Lower lobe of right lung (tissue), 2 donors: ENCODE results near the gene WIPF3. TPM values are rescaled to one million over a fixed set of nuclear protein-coding genes. Genes with fewer than 3 reads are reported as not detected.

Experiments
- ATAC-seq, 2 donors: fragments of 200-7000 bp; cut with Tn5 transposase; one replicate each; pipeline ENCODE4 v1.9.1; 2020 to 2022; ENCODE audit warnings: mild to moderate bottlenecking in 2 of 2, moderate library complexity in 2 of 2
- DNase-seq: peaks from one replicate; pipeline ENCODE4 v3.0.0-alpha.2; 2020
- H3K27ac ChIP-seq: fragments of 200-600 bp; one replicate; pipeline ENCODE4 v1.8.0; 2022
- H3K27me3 ChIP-seq: fragments of 200-600 bp; one replicate; pipeline ENCODE4 v1.8.0; 2022; ENCODE audit warnings: low read depth
- H3K36me3 ChIP-seq: fragments of 200-600 bp; one replicate; pipeline ENCODE4 v1.8.0; 2022; ENCODE audit warnings: mild to moderate bottlenecking
- H3K4me1 ChIP-seq: fragments of 200-600 bp; one replicate; pipeline ENCODE4 v1.8.0; 2022
- H3K4me3 ChIP-seq: fragments of 200-600 bp; one replicate; pipeline ENCODE4 v1.8.0; 2022; ENCODE audit warnings: mild to moderate bottlenecking
- H3K9me3 ChIP-seq: fragments of 200-600 bp; one replicate; pipeline ENCODE4 v1.8.0; 2022
- intact Hi-C: fragments of 100-400 bp; cut with DNase I; formaldehyde crosslinking; loops from one replicate; pipeline ENCODE4 v1.11.0; 2022
- total RNA-seq: library from RNA; stranded (reverse); fragmentation: NEBNext Ultra II Directional; extraction: Animal tissue kit (Norgen Biotek cat#: 25700); gene quantifications from one replicate; pipeline ENCODE4 v1.2.1, GENCODE V29; 2021
- TF ChIP-seq, protein P1 (sequence below): fragments of 200-600 bp; IDR thresholded peaks from one replicate; pipeline ENCODE4 v1.8.0; 2022; ENCODE audit warnings: antibody characterized with exemption, mild to moderate bottlenecking
- donor health status: DM: no; HTN: yes; CAD: no; lungs with severe emphysema.

WIPF3 gene
- total RNA-seq, 1 donor from 2014 or later, result 0.95 TPM

DNA sequence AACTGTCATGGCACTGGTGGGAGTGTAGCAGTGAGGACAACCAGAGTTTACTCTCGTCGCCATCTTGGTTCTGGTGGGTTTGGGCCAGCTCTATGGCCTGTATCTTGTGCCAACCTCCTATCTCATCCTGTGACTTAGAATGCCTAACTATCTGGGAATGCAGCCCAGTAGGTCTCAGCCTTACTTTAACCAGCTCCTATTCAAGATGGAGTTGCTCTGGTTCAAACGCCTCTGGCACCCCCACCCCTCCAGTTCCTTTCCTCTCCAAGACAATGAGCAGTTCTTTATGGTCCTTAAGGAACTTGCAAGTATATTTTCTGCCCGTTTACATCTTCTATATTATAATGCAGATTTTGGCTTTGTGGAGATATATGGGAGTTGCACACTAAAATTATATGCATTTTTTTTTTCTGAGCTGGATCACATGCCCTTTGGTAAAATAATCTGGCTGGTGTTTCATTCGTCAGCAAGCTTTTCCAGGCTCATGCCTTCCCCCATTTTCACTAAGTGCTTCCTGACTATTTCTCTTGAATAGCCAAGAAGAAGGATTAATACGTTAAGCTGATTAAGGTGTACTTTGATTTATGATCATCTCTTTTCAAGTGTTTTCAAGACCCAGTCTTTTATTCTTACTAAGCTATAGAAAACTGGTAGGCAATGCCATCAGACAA is 11.2 kb upstream of the WIPF3 start:
- Histone ChIP-seq H3K27me3 (no peaks in the 10 kb centered on the region), H3K36me3 (no peaks in the 10 kb centered on the region), H3K9me3 (no peaks in the 10 kb centered on the region), H3K4me1 (no peaks in the 10 kb centered on the region), H3K4me3 (no peak overlapping the region), H3K27ac (no peak overlapping the region)
- TF ChIP-seq, protein P1, sequence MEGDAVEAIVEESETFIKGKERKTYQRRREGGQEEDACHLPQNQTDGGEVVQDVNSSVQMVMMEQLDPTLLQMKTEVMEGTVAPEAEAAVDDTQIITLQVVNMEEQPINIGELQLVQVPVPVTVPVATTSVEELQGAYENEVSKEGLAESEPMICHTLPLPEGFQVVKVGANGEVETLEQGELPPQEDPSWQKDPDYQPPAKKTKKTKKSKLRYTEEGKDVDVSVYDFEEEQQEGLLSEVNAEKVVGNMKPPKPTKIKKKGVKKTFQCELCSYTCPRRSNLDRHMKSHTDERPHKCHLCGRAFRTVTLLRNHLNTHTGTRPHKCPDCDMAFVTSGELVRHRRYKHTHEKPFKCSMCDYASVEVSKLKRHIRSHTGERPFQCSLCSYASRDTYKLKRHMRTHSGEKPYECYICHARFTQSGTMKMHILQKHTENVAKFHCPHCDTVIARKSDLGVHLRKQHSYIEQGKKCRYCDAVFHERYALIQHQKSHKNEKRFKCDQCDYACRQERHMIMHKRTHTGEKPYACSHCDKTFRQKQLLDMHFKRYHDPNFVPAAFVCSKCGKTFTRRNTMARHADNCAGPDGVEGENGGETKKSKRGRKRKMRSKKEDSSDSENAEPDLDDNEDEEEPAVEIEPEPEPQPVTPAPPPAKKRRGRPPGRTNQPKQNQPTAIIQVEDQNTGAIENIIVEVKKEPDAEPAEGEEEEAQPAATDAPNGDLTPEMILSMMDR, result no peak
- ATAC-seq, result no peak
- no peak for DNase-seq
- intact Hi-C loops, result no loop called here

DNA sequence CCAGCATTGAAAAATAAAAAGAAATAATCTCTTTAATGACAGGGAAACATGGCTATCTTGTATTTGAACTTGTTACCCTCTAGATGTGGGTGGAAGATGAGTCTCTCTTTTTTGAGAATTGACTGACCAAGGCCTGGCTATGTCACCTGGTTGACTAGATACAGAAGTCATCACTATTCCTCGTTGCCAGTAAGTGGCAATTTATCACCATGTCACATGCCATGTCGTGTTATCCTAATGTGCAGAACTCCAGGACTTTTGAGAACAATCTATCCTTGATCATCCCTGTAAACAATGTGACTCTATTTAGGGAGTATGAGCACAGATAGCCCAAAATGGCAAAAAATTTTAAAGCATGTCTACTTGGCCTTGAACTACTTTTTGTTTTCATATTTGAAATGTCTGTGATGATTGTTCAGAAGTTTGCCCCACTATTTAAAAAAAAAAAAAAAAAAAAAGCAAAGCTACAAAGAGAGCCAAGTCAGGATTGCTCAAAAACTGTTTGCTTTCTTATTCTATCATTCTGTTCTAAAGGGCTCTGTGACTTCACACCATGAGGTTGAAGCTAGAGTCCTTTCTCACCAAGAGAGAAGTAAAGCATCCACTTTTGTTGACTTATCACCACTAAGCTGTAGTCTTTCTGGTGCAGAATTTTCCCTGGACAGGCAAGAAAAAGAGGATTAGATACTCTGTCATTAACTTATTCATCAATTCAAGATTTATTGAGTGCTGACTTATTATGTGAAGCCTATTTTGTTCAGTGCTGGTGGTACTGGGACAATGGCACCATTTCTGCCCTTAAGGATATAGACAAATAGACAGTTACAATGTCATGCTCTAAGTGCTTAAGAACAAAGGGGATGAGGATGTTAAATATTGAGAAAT is 10.4 kb upstream of the WIPF3 start:
- no peak for DNase-seq
- ATAC-seq, result no peak
- Histone ChIP-seq H3K27me3 (no peaks in the 10 kb centered on the region), H3K36me3 (no peaks in the 10 kb centered on the region), H3K4me3 (no peak overlapping the region), H3K4me1 (no peaks in the 10 kb centered on the region), H3K9me3 (no peaks in the 10 kb centered on the region), H3K27ac (no peak overlapping the region)
- intact Hi-C loops, result no loop called here
- TF ChIP-seq, protein P1, result no peak

DNA sequence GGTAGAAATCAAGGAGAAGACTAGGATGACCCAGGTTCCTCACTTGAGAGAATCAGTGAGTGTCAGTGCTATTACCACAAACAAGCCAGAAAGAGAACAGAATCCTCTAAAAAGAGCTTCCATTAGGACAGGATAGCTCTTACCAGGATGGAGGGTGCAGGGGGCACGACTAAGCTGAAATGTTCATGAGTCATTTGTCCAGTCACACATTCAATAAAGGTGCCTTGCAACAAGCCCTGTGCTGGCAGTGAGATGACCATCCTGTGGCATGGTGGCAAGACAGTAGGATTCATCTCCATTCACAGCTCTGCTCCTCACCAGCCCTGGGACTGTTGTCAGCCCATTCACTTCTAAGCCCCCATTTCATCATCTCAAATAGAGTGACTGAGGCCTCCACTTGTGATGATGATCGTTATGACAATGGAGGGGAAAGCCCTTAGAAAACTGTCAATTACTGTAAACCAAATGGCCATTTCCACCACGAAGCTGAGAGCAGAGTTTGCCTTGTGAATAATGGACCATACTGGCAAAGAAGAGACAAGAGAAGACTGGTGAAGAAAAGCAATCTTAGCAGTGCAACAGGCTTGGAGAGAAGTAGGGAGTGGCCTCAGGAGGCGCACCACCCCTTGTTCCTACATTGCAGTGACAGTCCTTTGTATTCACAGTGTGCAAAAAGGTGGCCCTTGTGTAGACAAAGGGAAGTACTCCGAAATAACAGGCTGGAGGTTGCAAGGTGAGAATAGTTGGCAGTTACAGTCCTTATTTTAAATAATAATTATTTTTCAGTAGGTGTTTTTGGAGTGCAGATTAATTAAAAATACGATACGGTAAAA is 9.0 kb upstream of the WIPF3 start:
- intact Hi-C loops, result no loop called here
- no peak for ATAC-seq
- H3K4me1 ChIP-seq, result no peaks in the 10 kb centered on the region
- TF ChIP-seq, protein P1, result no peak
- no peak overlapping the region for H3K27ac ChIP-seq
- H3K9me3 ChIP-seq, result no peaks in the 10 kb centered on the region
- no peak overlapping the region for H3K4me3 ChIP-seq
- no peaks in the 10 kb centered on the region for H3K36me3 ChIP-seq
- no peaks in the 10 kb centered on the region for H3K27me3 ChIP-seq
- DNase-seq, result no peak

DNA sequence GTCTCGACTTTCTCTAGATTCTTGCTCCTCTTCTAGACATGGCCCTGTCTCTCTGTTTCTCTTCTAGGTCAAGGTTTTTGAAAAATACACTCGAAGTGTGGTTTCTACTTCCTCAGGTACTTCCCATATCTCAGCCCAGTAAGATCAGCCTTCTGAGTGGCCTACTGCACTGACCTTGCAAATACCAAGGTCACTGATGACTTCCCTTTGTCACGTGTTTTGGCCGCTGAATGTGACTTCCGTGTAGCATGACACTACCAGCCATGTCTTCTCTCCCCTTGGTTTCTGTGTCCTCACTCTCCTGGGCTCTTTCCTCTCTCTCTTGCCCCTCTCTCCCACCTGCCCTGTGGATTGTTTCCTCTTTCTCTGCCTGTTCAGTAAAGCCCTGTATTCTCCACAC is 7.9 kb upstream of the WIPF3 start:
- Histone ChIP-seq H3K36me3 (no peaks in the 10 kb centered on the region), H3K9me3 (no peaks in the 10 kb centered on the region), H3K4me1 (no peaks in the 10 kb centered on the region), H3K4me3 (no peak overlapping the region), H3K27me3 (peaks cover 1% of the 10 kb centered on the region), H3K27ac (no peak overlapping the region)
- TF ChIP-seq, protein P1, result no peak
- no peak for ATAC-seq
- DNase-seq, result no peak
- intact Hi-C loops, result no loop called here

DNA sequence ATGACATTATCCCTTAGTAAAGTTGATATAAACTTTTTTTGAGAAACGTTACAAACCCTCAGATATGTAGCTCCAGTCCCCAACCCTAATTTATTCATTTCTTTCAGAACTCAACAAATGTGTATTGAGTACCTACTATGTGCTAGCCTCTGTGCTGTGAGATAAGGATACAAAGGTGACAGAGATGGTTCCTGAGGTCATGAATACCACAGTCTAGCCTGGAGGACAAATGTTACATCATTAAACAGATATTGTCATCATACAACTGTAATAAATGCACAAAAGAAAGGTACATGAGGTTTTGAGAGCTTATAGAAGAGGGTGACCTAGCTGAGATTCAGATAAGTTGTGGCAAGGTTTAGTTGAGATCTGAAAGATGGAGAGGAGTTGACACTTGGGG is 4.4 kb upstream of the WIPF3 start:
- DNase-seq, result no peak
- Histone ChIP-seq H3K4me1 (peaks cover 3% of the 10 kb centered on the region), H3K27ac (no peak overlapping the region), H3K9me3 (no peaks in the 10 kb centered on the region), H3K36me3 (no peaks in the 10 kb centered on the region), H3K4me3 (no peak overlapping the region), H3K27me3 (peaks cover 32% of the 10 kb centered on the region)
- no peak for ATAC-seq
- TF ChIP-seq, protein P1, result no peak
- intact Hi-C loops, result no loop called here
